SK-N-SH (cell line): ENCODE data around the gene MPDU1. TPM values are rescaled to one million over a fixed set of nuclear protein-coding genes. Genes with fewer than 3 reads are reported as not detected.

Source experiments
- CTCF ChIA-PET: fragments of 300-600, 350-600 bp; formaldehyde crosslinking; extraction: SDS; loops from one replicate; lab custom pipeline; 2021; lab: Yijun Ruan, JAX
- POLR2A ChIA-PET: fragments of 350-600 bp; sonication (Branson Sonifier 250); formaldehyde crosslinking; extraction: SDS; loops from one replicate; lab custom pipeline; 2020; ENCODE audit warnings: antibody characterized with exemption, inconsistent platforms; lab: Yijun Ruan, JAX
- DNase-seq: peaks from one replicate; pipeline ENCODE4 v3.0.0; 2012
- H2AFZ ChIP-seq: fragments of 200-600 bp; sonication (generic); 2 replicates; pipeline ENCODE4 v1.8.1; 2016; ENCODE audit warnings: antibody characterized with exemption, mild to moderate bottlenecking, low read depth
- H3F3A ChIP-seq: fragments of 200-600 bp; sonication (generic); replicated peaks from 2 replicates; pipeline ENCODE3; 2016; ENCODE audit warnings: antibody characterized with exemption, mild to moderate bottlenecking; ENCODE audit not compliant: insufficient read depth
- H3K27ac ChIP-seq, 2 experiments: fragments of 200-500 bp in 1 of 2; fragments of 200-600 bp in 1 of 2; sonication (Bioruptor generic) in 1 of 2; sonication (generic), shearing (Covaris generic) in 1 of 2; 2 replicates each; pipeline versions ENCODE4 v1.5.1 to v1.6.1; 2014 to 2016; ENCODE audit warnings: low read depth in 2 of 2, inconsistent platforms in 1 of 2, low read length in 1 of 2, mild to moderate bottlenecking in 1 of 2, mixed read lengths in 1 of 2
- H3K27me3 ChIP-seq: fragments of 200-600 bp; sonication (generic), shearing (Covaris generic); 2 replicates; pipeline ENCODE4 v1.6.1; 2016; ENCODE audit warnings: mixed run types; ENCODE audit not compliant: insufficient read depth
- H3K36me3 ChIP-seq, 2 experiments: fragments of 200-500 bp in 1 of 2; fragments of 200-600 bp in 1 of 2; sonication (Bioruptor generic) in 1 of 2; sonication (generic) in 1 of 2; replicated peaks in 1 of 2; 2 replicates each; pipeline versions ENCODE3 to v1.5.1; 2014 to 2016; ENCODE audit warnings: low read length in 1 of 2, mild to moderate bottlenecking in 1 of 2; ENCODE audit not compliant: insufficient read depth in 2 of 2, control insufficient read depth in 1 of 2
- H3K4me1 ChIP-seq, 2 experiments: fragments of 200-500 bp in 1 of 2; fragments of 200-600 bp in 1 of 2; sonication (Bioruptor generic) in 1 of 2; sonication (generic), shearing (Covaris generic) in 1 of 2; 2 replicates each; pipeline versions ENCODE4 v1.5.1 to v1.6.1; 2014 to 2016; ENCODE audit warnings: low read depth in 1 of 2, low read length in 1 of 2, mixed run types in 1 of 2; ENCODE audit not compliant: insufficient read depth in 2 of 2, control insufficient read depth in 1 of 2
- H3K4me2 ChIP-seq: fragments of 200-600 bp; sonication (generic), shearing (Covaris generic); 2 replicates; pipeline ENCODE4 v1.6.1; 2017; ENCODE audit warnings: mixed run types
- H3K4me3 ChIP-seq, 2 experiments: fragments of 200-500 bp in 1 of 2; fragments of 200-600 bp in 1 of 2; sonication (Bioruptor generic) in 1 of 2; sonication (generic), shearing (Covaris generic) in 1 of 2; 2 replicates each; pipeline versions ENCODE4 v1.5.1 to v1.8.1; 2014 to 2016; ENCODE audit warnings: low read depth in 2 of 2, inconsistent platforms in 1 of 2, low read length in 1 of 2, mild to moderate bottlenecking in 1 of 2, mixed read lengths in 1 of 2, moderate library complexity in 1 of 2
- H3K79me2 ChIP-seq: fragments of 200-600 bp; sonication (generic); 2 replicates; pipeline ENCODE4 v1.8.1; 2017; ENCODE audit warnings: mild to moderate bottlenecking; ENCODE audit not compliant: insufficient read depth
- H3K9ac ChIP-seq: fragments of 200-600 bp; sonication (generic); 2 replicates; pipeline ENCODE4 v1.6.1; 2017; ENCODE audit warnings: mixed run types
- H3K9me2 ChIP-seq: fragments of 200-600 bp; sonication (generic); 2 replicates; pipeline ENCODE4 v1.6.1; 2017; ENCODE audit warnings: mixed run types
- H3K9me3 ChIP-seq: fragments of 200-600 bp; sonication (generic); 2 replicates; pipeline ENCODE4 v1.6.1; 2017; ENCODE audit warnings: mixed run types, mild to moderate bottlenecking, moderate library complexity
- H4K20me1 ChIP-seq: fragments of 200-600 bp; sonication (generic); 2 replicates; pipeline ENCODE4 v1.6.1; 2017; ENCODE audit warnings: mild to moderate bottlenecking, mixed run types; ENCODE audit not compliant: insufficient read depth
- ELF1 ChIP-seq: IDR thresholded peaks from 2 replicates; pipeline ENCODE4 v1.4.0; 2012
- EZH2phosphoT487 ChIP-seq: fragments of 200-600 bp; sonication (generic); IDR thresholded peaks from 2 replicates; pipeline ENCODE4 v1.6.1; 2017; ENCODE audit warnings: low read depth, mixed run types, mild to moderate bottlenecking, antibody characterized with exemption, moderate library complexity, borderline replicate concordance
- FOXM1 ChIP-seq: IDR thresholded peaks from 2 replicates; pipeline ENCODE4 v1.4.0; 2012; ENCODE audit warnings: low read depth, mild to moderate bottlenecking
- GATA2 ChIP-seq: sonication (generic); formaldehyde crosslinking; IDR thresholded peaks from 2 replicates; pipeline ENCODE4 v1.5.0; 2020; ENCODE audit warnings: mild to moderate bottlenecking, missing genetic modification reagents
- MEF2A ChIP-seq: IDR thresholded peaks from 2 replicates; pipeline ENCODE4 v1.4.0; 2012; ENCODE audit warnings: low read depth, borderline replicate concordance
- NRF1 ChIP-seq: IDR thresholded peaks from 2 replicates; pipeline ENCODE4 v1.6.1; 2012; ENCODE audit warnings: low read depth, mild to moderate bottlenecking, low read length
- RAD21 ChIP-seq: IDR thresholded peaks from 2 replicates; pipeline ENCODE4 v1.6.1; 2012; ENCODE audit warnings: mild to moderate bottlenecking, low read length
- USF1 ChIP-seq: IDR thresholded peaks from 2 replicates; pipeline ENCODE4 v1.4.0; 2012; ENCODE audit warnings: low read depth, borderline replicate concordance
- ZBTB33 ChIP-seq: IDR thresholded peaks from 2 replicates; pipeline ENCODE4 v1.4.0; 2012; ENCODE audit warnings: low read depth, borderline replicate concordance
- WGBS: methylation state at CpG from one replicate; pipeline ENCODE4 v1.1.6; 2017; ENCODE audit warnings: low lambda C conversion rate; 5-methylcytosine and 5-hydroxymethylcytosine counted together
- polyA plus RNA-seq, 3 experiments: library from polyadenylated mRNA; depleted of rRNA; stranded (reverse); fragments of >200 nt; gene quantifications; 2 replicates each; pipeline ENCODE4 v1.2.3, GENCODE V29; 2012
- TF ChIP-seq, protein P1 (sequence below): fragments of 150-350 bp; IDR thresholded peaks from 2 replicates; pipeline ENCODE4 v1.6.1; 2016; ENCODE audit warnings: mild to moderate bottlenecking, low read depth, low read length
- TF ChIP-seq, protein P2 (sequence below): fragments of 150-350 bp; IDR thresholded peaks from 2 replicates; pipeline ENCODE4 v1.6.1; 2017; ENCODE audit warnings: antibody characterized with exemption, low read length, low read depth, borderline replicate concordance

MPDU1 gene
- polyA plus RNA-seq, 1 of the 3 experiments (the other 2 are of a cell fraction) = 126 TPM

GRCh38 chr17:7556627-7557026 lies 27.0 kb upstream of the MPDU1 start:
- peaks cover 0 to 4% of the 10 kb centered on the region in 2 experiments for H3K36me3 ChIP-seq
- no peak overlapping the region for H3K4me2 ChIP-seq
- H3K27ac ChIP-seq = no peak overlapping the region
- 97% methylated on average over 12 of the region's 12 CpGs for WGBS
- no peaks in the 10 kb centered on the region for H3K27me3 ChIP-seq
- H3K9me3 ChIP-seq = no peaks in the 10 kb centered on the region
- H3K4me1 ChIP-seq = peaks cover 12 to 37% of the 10 kb centered on the region in 2 experiments; a peak in 3 of 4 replicates
- DNase-seq = no peak
- H2AFZ ChIP-seq = no peak overlapping the region
- H3K4me3 ChIP-seq = no peak overlapping the region
- peaks cover 8% of the 10 kb centered on the region for H3F3A ChIP-seq
- POLR2A ChIA-PET = no interaction called here
- H3K79me2 ChIP-seq = no peaks in the 10 kb centered on the region
- TF ChIP-seq MEF2A = no peak
- TF ChIP-seq NRF1 = no peak
- no peak for TF ChIP-seq EZH2phosphoT487
- no peak for TF ChIP-seq FOXM1
- TF ChIP-seq GATA2 (CRISPR knock-in tag) = no peak
- TF ChIP-seq, protein P1, sequence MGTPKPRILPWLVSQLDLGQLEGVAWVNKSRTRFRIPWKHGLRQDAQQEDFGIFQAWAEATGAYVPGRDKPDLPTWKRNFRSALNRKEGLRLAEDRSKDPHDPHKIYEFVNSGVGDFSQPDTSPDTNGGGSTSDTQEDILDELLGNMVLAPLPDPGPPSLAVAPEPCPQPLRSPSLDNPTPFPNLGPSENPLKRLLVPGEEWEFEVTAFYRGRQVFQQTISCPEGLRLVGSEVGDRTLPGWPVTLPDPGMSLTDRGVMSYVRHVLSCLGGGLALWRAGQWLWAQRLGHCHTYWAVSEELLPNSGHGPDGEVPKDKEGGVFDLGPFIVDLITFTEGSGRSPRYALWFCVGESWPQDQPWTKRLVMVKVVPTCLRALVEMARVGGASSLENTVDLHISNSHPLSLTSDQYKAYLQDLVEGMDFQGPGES = no peak
- no peak for TF ChIP-seq USF1
- TF ChIP-seq, protein P2, sequence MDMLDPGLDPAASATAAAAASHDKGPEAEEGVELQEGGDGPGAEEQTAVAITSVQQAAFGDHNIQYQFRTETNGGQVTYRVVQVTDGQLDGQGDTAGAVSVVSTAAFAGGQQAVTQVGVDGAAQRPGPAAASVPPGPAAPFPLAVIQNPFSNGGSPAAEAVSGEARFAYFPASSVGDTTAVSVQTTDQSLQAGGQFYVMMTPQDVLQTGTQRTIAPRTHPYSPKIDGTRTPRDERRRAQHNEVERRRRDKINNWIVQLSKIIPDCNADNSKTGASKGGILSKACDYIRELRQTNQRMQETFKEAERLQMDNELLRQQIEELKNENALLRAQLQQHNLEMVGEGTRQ = no peak
- TF ChIP-seq RAD21 = no peak
- no peak for TF ChIP-seq ZBTB33
- TF ChIP-seq ELF1 = no peak
- no peaks in the 10 kb centered on the region for H4K20me1 ChIP-seq
- no peaks in the 10 kb centered on the region for H3K9me2 ChIP-seq
- CTCF ChIA-PET = interaction anchor here (1.5 to 10.7 kb wide), 3 partner anchors 15 to 45 kb away, joined by 3 to 236 read pairs (median 6); no protein-coding TSS in a partner anchor
- H3K9ac ChIP-seq = no peak overlapping the region
